Activated T-helper 9 cell treated with anti-CD3 and anti-CD28 coated beads, Interleukin-2, amount 50 U/mL, for 16 hours (primary cell): ENCODE measurements around the gene IQCF5.
"Not testable (repeated sequence)": the region's sequence is repeated elsewhere in the genome, so short reads cannot be mapped to it uniquely, and the experiment has no call there.

Experiments used
- DNase-seq: peaks from one replicate; pipeline ENCODE4 v3.0.0-alpha.2; 2020; ENCODE audit warnings: low read depth

The IQCF5 gene

GRCh38 chr3:51875501-51875900, at the start of gene IQCF5:
TSS of gene IQCF5 (minus strand) at chr3:51875601. CDS start at chr3:51875531, 70 bp downstream.
- no peak for DNase-seq

DNA sequence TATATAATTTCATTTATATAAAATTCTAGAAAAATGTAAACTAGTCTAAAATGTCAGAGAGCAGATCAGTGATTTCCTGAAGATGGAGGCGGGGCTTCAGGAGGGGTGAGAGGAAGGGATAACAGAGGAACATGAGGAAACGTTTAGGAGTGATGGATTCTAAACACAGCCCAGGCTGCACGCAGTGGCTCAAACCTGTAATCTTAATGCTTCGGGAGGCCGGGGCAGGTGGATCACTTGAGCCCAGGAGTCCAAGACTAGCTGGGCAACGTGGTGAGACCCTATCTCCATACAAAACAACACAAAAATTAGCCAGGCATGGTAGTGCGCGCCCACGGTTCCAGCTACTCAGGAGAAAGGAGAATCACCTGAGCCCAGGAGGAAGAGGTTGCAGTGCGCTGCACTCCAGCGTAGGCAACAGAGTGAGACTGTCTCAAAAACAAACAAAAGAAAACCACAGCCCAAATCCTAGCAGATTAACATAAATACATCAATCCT, 45.7 kb upstream of the IQCF5 start:
- DNase-seq = no peak

DNA sequence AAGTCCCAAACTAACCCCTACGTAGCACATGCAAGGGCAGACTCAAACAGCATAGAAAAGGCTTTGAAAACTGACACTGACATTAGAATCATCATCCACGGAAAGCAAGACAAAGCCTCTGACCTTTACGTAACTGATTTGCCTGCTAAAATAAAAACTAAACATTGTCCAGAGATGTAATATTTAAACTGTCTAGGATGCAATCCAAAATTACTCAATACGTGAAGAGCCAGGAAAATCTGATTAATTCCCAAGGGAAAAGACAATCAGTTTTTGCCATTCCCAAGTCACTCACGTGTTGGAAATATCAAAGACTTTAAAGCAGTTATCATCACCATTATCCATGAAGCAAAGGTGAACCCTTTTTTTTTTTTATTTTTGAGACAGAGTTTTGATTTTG, 41.0 kb upstream of the IQCF5 start:
- no peak for DNase-seq

DNA sequence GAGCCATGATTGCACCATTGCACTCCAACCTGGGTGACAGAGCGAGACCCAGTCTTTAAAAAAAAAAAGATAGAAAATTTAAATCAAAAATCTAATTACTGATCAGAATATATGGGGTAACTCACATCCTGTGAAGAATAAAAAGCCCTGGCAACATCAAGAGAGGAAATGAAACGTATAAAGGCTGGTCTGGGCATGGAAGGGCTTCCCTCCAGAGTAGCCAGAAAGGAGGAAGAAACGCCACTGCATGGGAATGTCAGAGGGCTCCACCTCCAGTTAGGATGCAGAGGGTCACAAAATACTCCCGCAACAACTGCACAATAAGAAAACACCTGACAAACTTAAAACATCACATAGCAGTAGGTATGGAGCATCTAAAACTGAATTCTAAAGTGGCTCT, 32.6 kb upstream of the IQCF5 start:
- no peak for DNase-seq

- no peak for DNase-seq
Observed at GRCh38 chr3:51904034-51904823, 28.8 kb upstream of the IQCF5 start.

- peak; percentile 4 for DNase-seq
Observed at GRCh38 chr3:51902361-51902760, 27.0 kb upstream of the IQCF5 start.

DNA sequence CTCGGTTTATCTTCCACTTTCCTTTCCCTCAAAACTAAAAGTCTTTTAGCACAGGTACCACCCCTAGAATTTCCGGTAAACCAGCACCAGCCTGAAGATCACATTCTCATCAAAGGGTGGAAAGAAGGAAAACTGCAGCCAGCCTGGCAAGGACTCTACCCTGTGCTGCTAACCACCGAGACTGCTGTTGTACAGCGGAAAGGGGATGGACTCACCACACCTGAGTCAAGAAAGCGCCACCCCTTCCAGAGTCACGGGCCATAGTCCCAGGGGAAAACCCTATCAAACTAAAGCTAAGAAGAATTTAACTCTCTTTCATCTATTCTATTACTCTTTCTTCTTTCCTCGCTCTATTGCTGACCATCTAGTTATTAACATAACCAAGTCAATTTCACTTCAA, 24.6 kb upstream of the IQCF5 start:
- not testable (repeated sequence) for DNase-seq

- no peak for DNase-seq
Observed at GRCh38 chr3:51897391-51897790, 22.0 kb upstream of the IQCF5 start.

- no peak for DNase-seq
Observed at GRCh38 chr3:51896607-51897305, 21.4 kb upstream of the IQCF5 start.

- no peak for DNase-seq
Observed at GRCh38 chr3:51894939-51895338, 19.5 kb upstream of the IQCF5 start.

DNA sequence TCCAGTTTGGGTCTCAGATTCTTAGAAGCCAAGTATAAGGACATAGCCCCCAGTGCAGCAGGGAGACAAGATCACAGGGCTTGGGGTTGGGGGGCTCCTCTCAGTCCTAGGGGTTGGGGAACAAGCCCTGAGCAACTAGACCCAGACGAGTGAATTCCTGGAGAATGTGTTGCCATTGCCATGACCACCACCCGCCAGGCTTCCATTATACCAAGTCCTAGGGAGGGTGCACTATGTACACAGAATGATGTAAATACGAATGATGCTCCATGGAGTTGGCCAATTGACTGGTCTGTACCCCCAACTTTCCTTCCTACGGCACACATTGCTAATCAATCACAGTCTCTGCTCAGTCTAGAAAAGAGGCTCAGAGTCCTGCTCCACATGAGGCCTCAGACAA, 19.0 kb upstream of the IQCF5 start:
- no peak for DNase-seq

DNA sequence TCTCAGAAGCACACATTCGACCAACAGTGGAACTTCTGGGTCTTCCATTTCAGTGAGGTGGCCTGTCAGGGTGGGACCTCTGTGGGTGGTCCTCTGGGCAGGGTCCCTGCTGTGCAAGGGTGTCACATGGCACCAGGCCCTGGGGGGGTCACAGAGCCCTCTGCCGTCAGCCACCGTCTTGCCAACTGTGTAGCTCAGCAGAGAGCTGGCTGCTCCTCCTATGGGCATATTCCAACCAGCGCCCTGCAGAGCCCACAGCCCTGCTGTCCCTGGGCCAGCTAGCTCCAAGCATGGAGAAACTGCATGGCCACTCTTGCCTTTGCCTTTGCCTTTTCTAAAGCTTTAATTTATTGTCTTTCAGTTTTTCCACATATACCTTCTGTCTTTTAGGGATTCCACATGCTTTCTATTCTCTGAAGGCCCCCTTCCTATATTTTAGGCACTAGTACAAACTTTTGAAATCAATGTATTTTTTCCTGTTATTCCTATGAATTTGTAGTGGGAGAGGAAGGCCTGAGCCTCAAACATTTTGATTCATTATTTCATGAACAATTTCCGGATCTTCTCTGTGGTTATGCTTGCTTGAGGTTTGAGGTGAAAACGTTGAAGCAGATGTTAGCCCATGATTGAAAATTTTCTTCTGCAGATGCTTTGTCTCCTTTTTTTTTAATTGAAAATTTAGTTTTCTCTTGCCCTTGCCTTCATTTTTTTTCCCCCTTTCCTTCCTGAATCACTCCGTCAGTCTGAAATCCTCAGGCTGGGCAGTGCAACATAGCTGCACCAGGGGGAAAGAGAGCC, 16.0 kb upstream of the IQCF5 start:
- DNase-seq = no peak

- DNase-seq = no peak
Observed at GRCh38 chr3:51888463-51889105, 13.2 kb upstream of the IQCF5 start.

- no peak for DNase-seq
Observed at GRCh38 chr3:51887620-51888019, 12.2 kb upstream of the IQCF5 start.

DNA sequence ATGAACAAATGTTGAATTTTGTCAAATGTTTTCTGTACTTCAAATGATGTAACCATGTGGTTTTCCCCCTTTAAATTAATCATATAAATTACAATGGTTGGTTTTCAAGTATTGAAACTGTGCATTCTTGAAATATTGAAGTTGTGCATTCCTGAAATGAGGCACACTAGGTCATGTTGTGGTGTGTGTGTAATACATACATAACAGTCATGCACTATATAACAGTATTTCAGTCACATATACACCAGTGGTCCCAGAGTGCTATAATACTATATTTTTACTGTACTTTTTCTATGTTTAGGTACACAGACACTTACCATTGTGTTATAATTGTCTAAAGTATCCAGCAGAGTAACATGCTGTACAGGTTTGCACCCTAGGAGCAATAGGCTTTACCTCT, 11.0 kb upstream of the IQCF5 start:
- no peak for DNase-seq

DNA sequence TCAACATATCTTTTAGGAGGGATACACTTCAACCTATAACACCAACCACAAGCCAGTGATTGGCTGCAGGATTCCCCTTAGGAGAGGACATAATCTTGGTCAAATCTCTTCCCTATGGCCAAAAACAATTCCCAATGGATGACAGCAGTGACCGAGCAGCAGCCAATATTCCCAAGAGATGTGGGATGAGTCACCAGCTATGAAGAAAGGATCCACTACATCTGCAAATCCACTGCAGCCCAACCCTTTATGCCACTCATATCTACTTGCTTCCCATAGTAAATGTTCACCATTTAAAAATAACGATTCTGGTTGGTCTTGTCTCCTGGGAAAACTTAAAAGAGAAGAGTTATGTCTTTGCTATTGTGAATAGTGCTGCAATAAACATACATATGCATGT, 4.5 kb upstream of the IQCF5 start:
- no peak for DNase-seq

DNA sequence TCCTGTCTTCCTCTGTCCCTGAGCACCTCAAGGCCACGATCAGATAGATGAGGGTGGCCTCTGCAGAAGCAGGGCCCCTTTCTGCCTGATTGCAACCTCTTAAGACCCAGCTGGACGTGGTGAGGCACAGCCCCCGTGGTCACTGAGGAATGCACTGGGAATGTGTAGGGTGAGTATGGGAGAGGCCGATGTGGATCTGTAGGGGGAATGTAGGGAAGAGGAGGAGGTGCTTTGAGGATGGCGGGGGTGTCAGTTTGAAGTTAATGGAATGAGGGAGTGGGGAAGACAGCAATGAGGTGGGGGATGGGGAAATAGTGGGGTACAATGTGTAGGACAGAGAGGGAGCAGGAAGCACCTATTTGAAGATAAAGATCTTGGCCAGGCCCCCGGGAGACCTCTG, 785 bp upstream of the IQCF5 start:
- no peak for DNase-seq

DNA sequence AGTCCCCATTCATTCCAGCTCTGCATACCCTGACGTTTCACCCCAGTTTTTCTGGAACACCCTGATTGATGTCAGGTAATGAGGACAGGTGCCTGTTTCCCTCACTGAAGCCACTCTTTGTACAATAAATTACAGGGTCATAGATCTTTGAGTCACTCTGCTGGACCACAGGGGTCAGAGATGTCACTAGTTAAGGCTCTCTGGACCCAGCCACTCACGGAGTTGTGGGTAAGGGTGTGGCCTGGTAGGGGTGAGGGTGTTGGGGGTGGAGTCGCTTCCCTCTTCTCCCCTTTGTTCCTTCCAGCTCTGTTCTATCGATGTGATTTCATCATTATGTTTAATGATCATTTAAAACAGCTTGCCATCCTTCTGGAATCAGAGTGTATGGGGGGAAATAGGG, 512 bp downstream of the IQCF5 start:
- DNase-seq = no peak

GRCh38 chr3:51874411-51874810, 990 bp downstream of the IQCF5 start:
- DNase-seq = no peak

DNA sequence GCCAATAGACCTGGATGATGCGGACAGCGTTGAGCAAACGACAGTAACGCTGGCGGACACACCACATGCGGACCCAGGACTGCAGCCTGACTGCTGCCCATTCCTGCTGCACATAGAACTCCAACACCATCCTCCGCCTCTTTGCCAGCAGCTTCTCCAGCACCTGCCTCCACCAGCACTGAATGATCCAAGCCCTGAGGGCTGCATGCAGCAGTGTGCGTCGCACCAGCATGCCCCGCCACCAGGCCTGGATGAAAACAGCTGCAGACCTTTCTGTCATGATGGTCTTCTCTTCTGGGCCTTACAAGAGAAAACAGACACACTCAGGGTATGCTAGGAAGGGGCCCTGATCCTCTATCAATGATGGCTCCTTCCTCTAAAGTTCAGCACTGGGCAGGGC, 1.5 kb downstream of the IQCF5 start:
- no peak for DNase-seq

DNA sequence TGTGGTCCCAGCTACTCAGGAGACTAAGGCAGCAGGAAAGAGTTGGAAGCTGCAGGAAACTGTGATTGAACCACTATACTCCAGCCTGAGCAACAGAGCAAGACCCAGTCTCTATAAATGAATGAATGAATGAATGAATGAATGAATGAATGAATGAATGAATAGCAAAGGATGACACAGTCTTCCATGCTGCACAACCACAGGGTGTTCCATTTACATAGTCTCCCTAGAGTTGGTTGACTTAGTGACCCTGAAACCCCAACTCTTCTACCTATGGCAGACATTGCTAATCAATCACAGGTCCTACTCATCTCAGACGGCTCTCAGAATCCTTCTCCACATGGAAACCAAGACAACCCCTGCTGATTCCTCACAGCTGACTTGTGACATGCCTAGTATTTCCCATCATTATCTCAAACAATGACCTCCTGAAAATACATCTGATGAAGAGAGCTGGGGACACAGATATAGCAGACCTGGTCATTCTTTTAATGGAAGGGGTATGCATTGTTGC, 2.1 kb downstream of the IQCF5 start:
- no peak for DNase-seq

- DNase-seq = no peak
Observed at GRCh38 chr3:51869304-51869703, 6.1 kb downstream of the IQCF5 start.
